Measurements from ENCODE around the gene SLC43A2.

DNA sequence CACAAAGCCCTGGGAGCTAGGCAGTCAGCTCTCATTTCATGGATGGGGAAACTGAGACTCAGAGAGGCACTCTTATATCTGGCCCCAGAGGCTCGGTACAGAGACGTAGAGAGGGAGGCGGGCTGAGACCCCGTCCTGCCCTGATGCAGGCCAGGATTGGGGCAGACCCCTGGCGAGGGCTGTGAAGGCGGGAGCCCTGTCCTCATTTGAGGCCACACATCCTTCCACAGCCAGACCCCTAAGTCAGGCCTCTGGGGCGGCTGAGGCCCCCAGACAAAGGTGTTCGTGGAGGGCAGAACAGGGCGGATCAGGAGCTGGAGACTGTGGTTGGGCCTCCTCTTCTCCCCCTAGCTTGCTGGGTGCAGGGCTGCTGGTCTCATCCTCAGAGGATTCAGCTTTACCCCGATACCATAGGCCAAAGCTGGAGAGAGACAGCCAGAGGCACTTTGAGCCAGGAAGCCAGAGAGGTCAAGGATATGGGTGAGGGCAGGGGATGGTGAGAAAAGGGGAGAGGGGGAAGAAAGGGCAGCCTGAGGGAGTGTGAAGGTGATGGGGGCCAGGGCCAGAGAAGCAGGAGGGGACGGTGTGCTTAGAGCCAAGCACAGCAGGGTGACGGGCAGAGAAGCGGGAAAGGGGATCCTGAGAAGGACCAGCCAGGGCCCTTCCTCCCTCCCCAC is 17.7 kb upstream of the SLC43A2 start:
- TF ChIP-seq, protein P1, sequence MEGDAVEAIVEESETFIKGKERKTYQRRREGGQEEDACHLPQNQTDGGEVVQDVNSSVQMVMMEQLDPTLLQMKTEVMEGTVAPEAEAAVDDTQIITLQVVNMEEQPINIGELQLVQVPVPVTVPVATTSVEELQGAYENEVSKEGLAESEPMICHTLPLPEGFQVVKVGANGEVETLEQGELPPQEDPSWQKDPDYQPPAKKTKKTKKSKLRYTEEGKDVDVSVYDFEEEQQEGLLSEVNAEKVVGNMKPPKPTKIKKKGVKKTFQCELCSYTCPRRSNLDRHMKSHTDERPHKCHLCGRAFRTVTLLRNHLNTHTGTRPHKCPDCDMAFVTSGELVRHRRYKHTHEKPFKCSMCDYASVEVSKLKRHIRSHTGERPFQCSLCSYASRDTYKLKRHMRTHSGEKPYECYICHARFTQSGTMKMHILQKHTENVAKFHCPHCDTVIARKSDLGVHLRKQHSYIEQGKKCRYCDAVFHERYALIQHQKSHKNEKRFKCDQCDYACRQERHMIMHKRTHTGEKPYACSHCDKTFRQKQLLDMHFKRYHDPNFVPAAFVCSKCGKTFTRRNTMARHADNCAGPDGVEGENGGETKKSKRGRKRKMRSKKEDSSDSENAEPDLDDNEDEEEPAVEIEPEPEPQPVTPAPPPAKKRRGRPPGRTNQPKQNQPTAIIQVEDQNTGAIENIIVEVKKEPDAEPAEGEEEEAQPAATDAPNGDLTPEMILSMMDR (optimal IDR thresholded peaks at IDR 0.05 in 1 of 3, IDR thresholded peaks at IDR 0.05 in 1 of 3, conservative IDR thresholded peaks at IDR 0.05 in 1 of 3; ENCODE audit: extremely low read depth in 1 of 3, insufficient read depth in 2 of 3, low read length in 3 of 3) = no peak
- TF ChIP-seq EZH2 (IDR thresholded peaks at IDR 0.05; ENCODE audit: low read length) = no peak
